HG02884 (cell line): ENCODE data around the gene NCMAP.
"Not testable (repeated sequence)": the region's sequence is repeated elsewhere in the genome, so short reads cannot be mapped to it uniquely, and the experiment has no call there.

Source experiments
- ATAC-seq: cut with Tn5 transposase; IDR thresholded peaks from one replicate; pipeline ENCODE4 v1.9.1; 2021; ENCODE audit warnings: mild to moderate bottlenecking, moderate library complexity; ENCODE audit not compliant: unreplicated experiment

The NCMAP gene, protein sequence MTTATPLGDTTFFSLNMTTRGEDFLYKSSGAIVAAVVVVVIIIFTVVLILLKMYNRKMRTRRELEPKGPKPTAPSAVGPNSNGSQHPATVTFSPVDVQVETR

DNA sequence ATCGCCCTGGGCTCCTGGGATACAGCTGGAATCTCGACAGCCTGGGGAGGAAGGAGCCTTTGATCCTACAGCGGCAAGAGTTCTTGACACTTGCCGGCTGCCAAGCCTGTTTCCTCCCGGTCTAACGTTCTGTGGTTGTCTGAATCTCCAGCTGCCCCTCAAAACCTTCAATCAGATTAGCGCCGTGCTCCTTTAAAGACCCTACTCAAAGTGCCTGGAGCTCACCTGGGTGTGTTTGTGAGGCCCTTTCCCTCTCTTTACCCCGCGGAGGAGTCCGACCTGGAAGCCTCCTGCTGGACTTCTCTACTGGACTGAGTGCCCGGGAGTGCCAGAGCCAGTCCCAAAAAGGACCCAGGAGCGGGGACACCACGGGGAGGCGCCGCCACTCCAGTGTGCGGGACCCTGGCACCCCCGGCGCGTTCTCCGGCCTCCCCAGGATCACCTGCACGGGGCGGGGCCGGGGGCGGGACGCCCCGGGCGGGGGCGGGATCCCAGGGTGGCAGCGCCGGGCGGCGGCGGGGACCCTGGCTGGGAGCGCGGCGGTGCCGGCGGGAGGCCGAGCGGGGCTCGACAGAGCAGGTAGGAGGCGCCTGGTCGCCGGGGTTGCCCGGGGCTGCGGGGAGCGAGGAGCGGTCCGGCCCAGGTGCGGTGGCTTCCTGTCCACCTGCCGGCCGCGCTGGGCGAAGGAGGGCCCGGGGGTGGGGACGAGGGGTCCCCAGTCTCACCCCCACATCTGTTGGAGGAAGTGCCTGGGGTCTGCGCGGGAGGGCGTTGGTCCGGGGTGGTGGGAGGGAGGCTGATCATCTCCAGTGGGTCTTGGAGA, at the start of gene NCMAP:
Gene NCMAP, plus strand, starts transcription at position 497 of the 823 bp plus-strand sequence. CDS start 39,344 bp downstream, outside the sequence.
- ATAC-seq = no peak

DNA sequence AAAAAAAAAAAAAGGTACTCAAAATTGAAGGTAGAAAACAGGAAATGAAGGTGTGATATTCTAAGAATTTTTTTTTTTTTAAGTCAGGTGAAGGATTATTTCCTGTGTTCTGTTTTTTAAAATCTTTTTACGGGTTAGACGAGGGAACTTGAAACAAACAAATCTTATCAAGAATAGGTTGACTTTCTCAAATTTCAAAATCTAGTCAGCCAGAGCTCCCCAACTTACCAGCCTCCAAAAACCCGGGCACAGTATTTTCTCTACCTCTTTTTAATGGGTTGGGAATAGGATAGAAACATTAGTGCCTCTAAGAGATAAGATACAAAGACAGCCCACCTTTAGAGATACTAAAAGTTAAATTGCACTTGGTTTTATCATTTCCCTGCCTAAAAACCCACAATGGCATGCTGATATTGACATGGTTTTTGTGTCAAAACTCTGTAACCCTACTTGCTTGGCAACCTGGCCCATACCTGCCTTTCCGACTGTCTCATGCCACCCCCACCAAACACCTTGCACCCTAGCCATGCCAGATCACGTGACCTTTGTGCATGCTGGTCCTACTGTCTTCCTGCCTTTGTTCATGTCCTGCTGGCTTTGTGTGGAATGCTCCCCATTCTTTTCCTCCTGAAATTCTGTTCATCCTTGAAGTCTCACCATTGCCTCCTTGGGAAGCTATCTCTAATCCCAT, 49.1 kb upstream of the NCMAP start:
- no peak for ATAC-seq

GRCh38 chr1:24507405-24507804, 48.5 kb upstream of the NCMAP start:
- ATAC-seq = no peak

GRCh38 chr1:24508911-24509310, 47.0 kb upstream of the NCMAP start:
- ATAC-seq = no peak

- no peak for ATAC-seq
These were observed 42.2 kb upstream of the NCMAP start for GRCh38 chr1:24513706-24514105.

- ATAC-seq = no peak
These were observed 40.9 kb upstream of the NCMAP start for GRCh38 chr1:24514946-24515345.

DNA sequence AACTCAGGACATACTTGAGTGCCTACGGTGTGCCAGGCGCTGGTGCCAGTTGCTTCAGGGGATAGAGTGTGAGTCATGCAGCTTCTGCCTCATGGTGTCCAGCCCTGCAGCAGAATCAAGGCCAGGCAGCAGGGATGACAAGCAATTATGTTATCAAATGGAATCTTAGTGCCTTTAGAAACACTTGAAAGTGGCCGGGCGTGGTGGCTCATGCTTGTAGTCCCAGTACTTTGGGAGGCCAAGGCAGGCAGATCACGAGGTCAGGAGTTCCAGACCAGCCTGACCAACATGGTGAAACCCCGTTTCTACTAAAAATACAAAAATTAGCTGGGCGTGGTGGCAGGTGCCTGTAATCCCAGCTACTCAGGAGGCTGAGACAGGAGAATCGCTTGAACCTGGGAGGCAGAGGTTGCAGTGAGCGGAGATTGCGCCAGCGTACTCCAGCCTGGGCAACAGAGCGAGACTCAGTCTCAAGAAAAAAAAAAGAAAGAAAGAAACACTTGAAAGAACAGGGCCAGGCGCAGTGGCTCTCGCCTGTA, 40.1 kb upstream of the NCMAP start:
- ATAC-seq = not testable (repeated sequence)

DNA sequence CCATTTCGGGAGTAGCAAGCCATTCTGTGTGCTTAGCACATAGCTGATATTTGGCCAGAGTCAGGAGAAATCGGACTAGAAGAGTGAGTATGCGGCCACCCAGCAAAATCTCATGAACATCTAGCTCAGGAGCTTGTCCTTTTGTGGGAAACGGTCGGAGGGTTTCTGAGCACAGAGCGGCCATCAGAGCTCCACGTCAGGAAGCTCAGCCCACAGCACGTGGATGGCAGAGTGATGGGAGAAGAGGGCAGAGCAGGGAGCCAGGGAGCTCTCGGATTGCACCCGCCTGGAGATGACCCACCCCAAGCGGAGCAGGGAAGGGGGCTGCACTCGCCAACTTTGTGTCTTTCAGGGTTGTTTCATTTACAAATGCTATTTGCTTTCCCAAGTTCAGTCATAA, 39.4 kb upstream of the NCMAP start:
- ATAC-seq = no peak

- no peak for ATAC-seq
These were observed 38.0 kb upstream of the NCMAP start for GRCh38 chr1:24517898-24518297.

DNA sequence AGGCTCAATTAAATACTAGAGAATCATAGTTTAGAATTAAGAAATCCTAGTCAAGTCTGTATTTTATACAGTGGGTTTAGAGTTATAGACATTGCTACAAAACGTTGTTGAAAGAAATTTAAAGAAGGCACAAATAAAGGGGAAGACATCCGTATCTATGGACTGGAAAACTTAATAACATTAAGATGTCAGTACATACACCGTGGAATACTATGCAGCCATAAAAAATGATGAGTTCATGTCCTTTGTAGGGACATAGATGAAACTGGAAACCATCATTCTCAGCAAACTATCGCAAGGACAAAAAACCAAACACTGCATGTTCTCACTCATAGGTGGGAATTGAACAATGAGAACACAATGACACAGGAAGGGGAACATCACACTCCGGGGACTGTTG, 35.6 kb upstream of the NCMAP start:
- not testable (repeated sequence) for ATAC-seq

- ATAC-seq = no peak
These were observed 30.3 kb upstream of the NCMAP start for GRCh38 chr1:24525606-24526005.

GRCh38 chr1:24526045-24526444, 29.8 kb upstream of the NCMAP start:
- ATAC-seq = no peak

GRCh38 chr1:24526940-24527542, 28.8 kb upstream of the NCMAP start:
- ATAC-seq = no peak

- no peak for ATAC-seq
These were observed 27.1 kb upstream of the NCMAP start for GRCh38 chr1:24528744-24529143.

DNA sequence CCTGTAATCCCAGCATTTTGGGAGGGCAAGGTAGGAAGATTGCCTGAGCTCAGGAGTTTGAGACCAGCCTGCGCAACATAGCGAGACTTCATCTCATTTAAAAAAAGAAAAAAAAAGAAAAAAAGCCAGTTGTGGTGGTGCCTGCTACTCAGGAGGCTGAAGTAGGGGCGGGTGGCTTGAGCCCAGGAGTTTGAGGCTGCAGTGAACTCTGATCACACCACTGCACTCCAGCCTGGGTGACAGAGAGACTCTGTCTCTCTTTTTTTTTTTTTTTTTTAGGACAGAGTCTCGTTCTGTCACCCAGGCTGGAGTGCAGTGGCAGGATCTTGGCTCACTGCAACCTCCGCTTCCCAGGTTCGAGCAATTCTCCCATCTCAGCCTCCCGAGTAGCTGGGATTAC, 26.6 kb upstream of the NCMAP start:
- not testable (repeated sequence) for ATAC-seq

- ATAC-seq = no peak
These were observed 20.9 kb upstream of the NCMAP start for GRCh38 chr1:24535021-24535424.

- no peak for ATAC-seq
These were observed 20.1 kb upstream of the NCMAP start for GRCh38 chr1:24535778-24536177.

- no peak for ATAC-seq
These were observed 19.5 kb upstream of the NCMAP start for GRCh38 chr1:24536391-24536840.

- ATAC-seq = no peak
These were observed 15.6 kb upstream of the NCMAP start for GRCh38 chr1:24540051-24540905.
